ENCODE measurements around the gene PACRG. TPM values are rescaled to one million over a fixed set of nuclear protein-coding genes. Genes with fewer than 3 reads are reported as not detected.

Gene PACRG
- total RNA-seq, 1 experiment from 2014 or later = not detected

DNA sequence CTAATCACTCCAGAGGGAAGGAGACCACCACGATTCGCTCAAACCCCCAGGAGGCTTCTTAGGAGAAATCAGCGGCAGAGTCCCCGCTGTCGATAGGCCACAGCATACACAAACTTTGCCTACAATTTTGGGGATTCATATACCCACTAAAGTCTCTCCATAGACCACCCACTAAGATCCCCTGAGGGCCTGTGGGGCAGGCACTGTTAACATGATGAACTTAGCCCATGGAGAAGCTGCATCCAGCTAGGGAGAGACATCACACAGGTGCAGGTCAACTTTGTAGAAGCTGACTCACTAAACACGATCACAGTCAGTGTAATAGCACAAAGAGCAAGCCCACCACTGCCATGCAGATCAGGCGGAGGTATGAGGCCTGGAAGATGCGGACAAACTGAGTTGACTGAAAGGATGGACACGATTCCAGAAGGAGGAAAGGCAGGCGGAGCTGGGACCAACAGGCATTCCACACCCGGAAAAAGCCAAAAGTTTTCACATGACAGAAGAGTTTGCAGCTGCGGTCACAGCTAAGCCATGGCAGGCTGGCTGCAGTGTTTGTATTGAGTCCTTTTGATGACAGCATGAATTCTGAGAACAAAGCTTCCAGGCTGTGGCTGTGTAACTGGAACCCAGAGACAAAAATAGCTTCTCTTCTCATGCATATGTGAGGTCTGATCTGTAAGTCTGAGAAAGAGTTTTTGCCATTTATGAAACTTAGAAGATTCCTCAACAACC lies 611.1 kb downstream of the PACRG start:
- intact Hi-C loops (cut with micrococcal nuclease; ENCODE audit: unreplicated experiment) = no loop called here
- no peak overlapping the region for H3K4me3 ChIP-seq (ENCODE audit: low read depth, low read length)
- H3K27me3 Mint-ChIP-seq (ENCODE audit: insufficient read depth, unreplicated experiment) = no peaks in the 10 kb centered on the region
- H3K4me1 ChIP-seq = no peaks in the 10 kb centered on the region
- H3K27ac Mint-ChIP-seq (ENCODE audit: unreplicated experiment) = no peak overlapping the region
- no peak for DNase-seq
- no peaks in the 10 kb centered on the region for H3K4me1 Mint-ChIP-seq (ENCODE audit: low read depth, unreplicated experiment)
- no peaks in the 10 kb centered on the region for H3K9me3 Mint-ChIP-seq (ENCODE audit: unreplicated experiment)
- CTCF ChIA-PET = no interaction called here
- no peaks in the 10 kb centered on the region for H3K9me3 ChIP-seq
- no peak for TF ChIP-seq CTCF (IDR thresholded peaks at IDR 0.05; ENCODE audit: insufficient read depth in 1 of 2, low read depth in 1 of 2, low read length in 1 of 2, severe bottlenecking in 1 of 2, unreplicated experiment in 1 of 2)
- H3K4me3 Mint-ChIP-seq (ENCODE audit: unreplicated experiment) = no peak overlapping the region
- no TSS peak for BruUV-seq (replicated peaks)
- H3K36me3 Mint-ChIP-seq (ENCODE audit: insufficient read depth, unreplicated experiment) = no peaks in the 10 kb centered on the region
- no peaks in the 10 kb centered on the region for H3K36me3 ChIP-seq (ENCODE audit: control insufficient read depth, insufficient read depth, low read length)
- POLR2A ChIA-PET = no interaction called here
- H3K27me3 ChIP-seq (replicated peaks; ENCODE audit: control insufficient read depth, insufficient read depth, low read length) = no peaks in the 10 kb centered on the region

DNA sequence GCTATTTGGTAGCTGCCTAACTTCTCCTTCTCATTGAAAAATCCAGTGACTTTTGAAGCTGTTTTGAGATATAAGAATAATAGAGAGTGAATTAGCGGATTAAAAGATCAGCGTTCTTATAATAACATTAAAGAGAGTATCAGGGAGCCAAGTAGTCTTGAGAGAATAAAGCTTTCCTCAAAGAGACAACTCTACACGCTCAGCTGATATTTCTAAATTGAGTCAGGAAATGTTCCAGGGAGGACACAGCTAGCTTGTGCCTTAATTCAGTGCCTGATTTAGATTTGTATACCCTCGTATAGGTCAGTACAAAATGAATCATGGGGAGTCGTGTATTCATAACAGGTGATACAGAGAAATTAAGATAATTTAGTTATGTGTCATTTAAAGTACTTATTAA lies 611.7 kb downstream of the PACRG start:
- H3K36me3 ChIP-seq (ENCODE audit: control insufficient read depth, insufficient read depth, low read length) = no peaks in the 10 kb centered on the region
- intact Hi-C loops (cut with micrococcal nuclease; ENCODE audit: unreplicated experiment) = no loop called here
- no peak for DNase-seq
- Mint-ChIP-seq H3K4me1 (ENCODE audit: low read depth, unreplicated experiment) (no peaks in the 10 kb centered on the region), H3K4me3 (ENCODE audit: unreplicated experiment) (no peak overlapping the region), H3K27ac (ENCODE audit: unreplicated experiment) (no peak overlapping the region), H3K9me3 (ENCODE audit: unreplicated experiment) (no peaks in the 10 kb centered on the region), H3K36me3 (ENCODE audit: insufficient read depth, unreplicated experiment) (no peaks in the 10 kb centered on the region), H3K27me3 (ENCODE audit: insufficient read depth, unreplicated experiment) (no peaks in the 10 kb centered on the region)
- no peaks in the 10 kb centered on the region for H3K9me3 ChIP-seq
- BruUV-seq (replicated peaks) = no TSS peak
- CTCF ChIA-PET = no interaction called here
- H3K27me3 ChIP-seq (replicated peaks; ENCODE audit: control insufficient read depth, insufficient read depth, low read length) = no peaks in the 10 kb centered on the region
- H3K4me3 ChIP-seq (ENCODE audit: low read depth, low read length) = no peak overlapping the region
- no peaks in the 10 kb centered on the region for H3K4me1 ChIP-seq
- POLR2A ChIA-PET = no interaction called here
- TF ChIP-seq CTCF (IDR thresholded peaks at IDR 0.05; ENCODE audit: insufficient read depth in 1 of 2, low read depth in 1 of 2, low read length in 1 of 2, severe bottlenecking in 1 of 2, unreplicated experiment in 1 of 2) = no peak

DNA sequence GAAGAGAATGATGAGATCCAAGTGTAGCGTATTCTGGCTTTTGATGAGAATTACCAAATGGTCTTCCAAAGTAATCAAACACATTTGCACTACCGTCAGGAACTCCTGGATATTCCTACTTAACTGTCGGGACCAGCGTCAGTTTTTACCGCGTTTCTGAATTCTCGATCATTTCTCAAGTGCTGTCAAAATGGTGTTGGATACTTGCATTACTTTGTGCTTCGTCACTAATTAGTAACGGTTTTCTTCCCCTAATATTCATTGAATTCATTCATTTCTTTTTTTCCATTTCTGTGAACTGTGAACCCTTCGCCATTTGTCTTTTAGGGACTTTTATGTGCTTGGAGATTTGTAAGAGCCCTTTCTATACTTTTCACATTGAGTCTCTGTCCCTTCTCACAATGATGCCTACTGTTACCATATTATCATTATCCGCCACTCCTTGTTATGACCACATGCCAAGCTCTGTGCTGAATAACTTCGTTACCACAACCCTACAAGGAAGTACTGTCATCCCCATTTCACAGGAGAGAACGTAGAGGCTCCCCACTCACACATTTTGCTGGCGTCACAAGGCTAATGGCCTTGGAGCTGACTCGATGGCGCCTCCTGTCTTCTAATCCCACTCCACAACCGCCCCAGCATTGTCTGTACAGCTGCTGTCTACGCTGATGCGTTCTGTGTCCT lies 612.6 kb downstream of the PACRG start:
- H3K27me3 ChIP-seq (replicated peaks; ENCODE audit: control insufficient read depth, insufficient read depth, low read length) = no peaks in the 10 kb centered on the region
- Mint-ChIP-seq H3K27ac (ENCODE audit: unreplicated experiment) (no peak overlapping the region), H3K36me3 (ENCODE audit: insufficient read depth, unreplicated experiment) (no peaks in the 10 kb centered on the region), H3K9me3 (ENCODE audit: unreplicated experiment) (no peaks in the 10 kb centered on the region), H3K4me3 (ENCODE audit: unreplicated experiment) (no peak overlapping the region), H3K4me1 (ENCODE audit: low read depth, unreplicated experiment) (no peaks in the 10 kb centered on the region), H3K27me3 (ENCODE audit: insufficient read depth, unreplicated experiment) (no peaks in the 10 kb centered on the region)
- POLR2A ChIA-PET = no interaction called here
- CTCF ChIA-PET = no interaction called here
- TF ChIP-seq CTCF (IDR thresholded peaks at IDR 0.05; ENCODE audit: insufficient read depth in 1 of 2, low read depth in 1 of 2, low read length in 1 of 2, severe bottlenecking in 1 of 2, unreplicated experiment in 1 of 2) = no peak
- intact Hi-C loops (cut with micrococcal nuclease; ENCODE audit: unreplicated experiment) = no loop called here
- H3K4me3 ChIP-seq (ENCODE audit: low read depth, low read length) = no peak overlapping the region
- H3K4me1 ChIP-seq = no peaks in the 10 kb centered on the region
- no peaks in the 10 kb centered on the region for H3K36me3 ChIP-seq (ENCODE audit: control insufficient read depth, insufficient read depth, low read length)
- no peak for DNase-seq
- no peaks in the 10 kb centered on the region for H3K9me3 ChIP-seq
- BruUV-seq (replicated peaks) = no TSS peak

Measured in Caco-2 (cell line).